ENCODE results near the gene RAP1GAP.

The RAP1GAP gene

DNA sequence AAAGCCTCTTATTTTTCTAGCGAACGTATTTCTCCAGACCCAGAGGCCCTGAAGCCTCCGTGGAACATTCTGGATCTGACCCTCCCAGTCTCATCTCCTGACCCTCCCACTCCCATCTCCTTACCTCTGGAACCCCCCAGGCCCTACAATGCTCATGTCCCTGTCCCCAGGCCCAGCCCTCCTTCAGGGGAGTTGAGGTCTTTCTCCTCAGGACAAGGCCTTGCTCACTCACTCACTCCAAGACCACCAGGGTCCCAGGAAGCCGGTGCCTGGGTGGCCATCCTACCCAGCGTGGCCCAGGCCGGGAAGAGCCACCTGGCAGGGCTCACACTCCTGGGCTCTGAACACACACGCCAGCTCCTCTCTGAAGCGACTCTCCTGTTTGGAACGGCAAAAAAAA lies 91.2 kb downstream of the RAP1GAP start:
- peaks cover 0 to 5% of the 10 kb centered on the region in 2 donors for H3K4me1 ChIP-seq (ENCODE audit: control insufficient read depth in 2 of 2, insufficient read depth in 2 of 2, low read length in 2 of 2)
- H3K4me3 ChIP-seq (ENCODE audit: low read length in 2 of 2) = no peak overlapping the region
- H3K9ac ChIP-seq (ENCODE audit: low read depth in 1 of 2, low read length in 2 of 2) = no peak overlapping the region
- no peaks in the 10 kb centered on the region for H3K27me3 ChIP-seq (ENCODE audit: control insufficient read depth in 2 of 2, insufficient read depth in 2 of 2, low read length in 2 of 2)
- no peak overlapping the region for H3K27ac ChIP-seq (ENCODE audit: low read depth in 2 of 2, low read length in 2 of 2)
- H3K36me3 ChIP-seq (ENCODE audit: control insufficient read depth in 2 of 2, insufficient read depth in 2 of 2, low read length in 2 of 2) = no peaks in the 10 kb centered on the region
- H3K9me3 ChIP-seq (ENCODE audit: control insufficient read depth in 2 of 2, low read length in 2 of 2) = no peaks in the 10 kb centered on the region

DNA sequence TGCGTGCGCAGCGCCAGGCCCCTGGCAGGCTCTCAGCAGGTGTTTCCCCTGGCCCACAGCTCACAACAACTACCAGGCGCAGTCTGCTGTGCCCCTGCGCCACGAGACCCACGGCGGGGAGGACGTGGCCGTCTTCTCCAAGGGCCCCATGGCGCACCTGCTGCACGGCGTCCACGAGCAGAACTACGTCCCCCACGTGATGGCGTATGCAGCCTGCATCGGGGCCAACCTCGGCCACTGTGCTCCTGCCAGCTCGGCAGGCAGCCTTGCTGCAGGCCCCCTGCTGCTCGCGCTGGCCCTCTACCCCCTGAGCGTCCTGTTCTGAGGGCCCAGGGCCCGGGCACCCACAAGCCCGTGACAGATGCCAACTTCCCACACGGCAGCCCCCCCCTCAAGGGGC lies 91.8 kb downstream of the RAP1GAP start:
- no peaks in the 10 kb centered on the region for H3K9me3 ChIP-seq (ENCODE audit: control insufficient read depth in 2 of 2, low read length in 2 of 2)
- no peak overlapping the region for H3K27ac ChIP-seq (ENCODE audit: low read depth in 2 of 2, low read length in 2 of 2)
- peaks cover 0 to 5% of the 10 kb centered on the region in 2 donors for H3K4me1 ChIP-seq (ENCODE audit: control insufficient read depth in 2 of 2, insufficient read depth in 2 of 2, low read length in 2 of 2)
- no peak overlapping the region for H3K9ac ChIP-seq (ENCODE audit: low read depth in 1 of 2, low read length in 2 of 2)
- H3K27me3 ChIP-seq (ENCODE audit: control insufficient read depth in 2 of 2, insufficient read depth in 2 of 2, low read length in 2 of 2) = no peaks in the 10 kb centered on the region
- no peak overlapping the region for H3K4me3 ChIP-seq (ENCODE audit: low read length in 2 of 2)
- H3K36me3 ChIP-seq (ENCODE audit: control insufficient read depth in 2 of 2, insufficient read depth in 2 of 2, low read length in 2 of 2) = no peaks in the 10 kb centered on the region

- no peak overlapping the region for H3K27ac ChIP-seq (ENCODE audit: low read depth in 2 of 2, low read length in 2 of 2)
- no peaks in the 10 kb centered on the region for H3K9me3 ChIP-seq (ENCODE audit: control insufficient read depth in 2 of 2, low read length in 2 of 2)
- no peak overlapping the region for H3K9ac ChIP-seq (ENCODE audit: low read depth in 1 of 2, low read length in 2 of 2)
- H3K36me3 ChIP-seq (ENCODE audit: control insufficient read depth in 2 of 2, insufficient read depth in 2 of 2, low read length in 2 of 2) = no peaks in the 10 kb centered on the region
- H3K4me3 ChIP-seq (ENCODE audit: low read length in 2 of 2) = no peak overlapping the region
- H3K27me3 ChIP-seq (ENCODE audit: control insufficient read depth in 2 of 2, insufficient read depth in 2 of 2, low read length in 2 of 2) = no peaks in the 10 kb centered on the region
- H3K4me1 ChIP-seq (ENCODE audit: control insufficient read depth in 2 of 2, insufficient read depth in 2 of 2, low read length in 2 of 2) = peaks cover 0 to 5% of the 10 kb centered on the region in 2 donors
Observed at GRCh38 chr1:21576798-21577187, 92.4 kb downstream of the RAP1GAP start.

GRCh38 chr1:21576031-21576797 lies 92.9 kb downstream of the RAP1GAP start:
- Histone ChIP-seq H3K9ac (ENCODE audit: low read depth in 1 of 2, low read length in 2 of 2) (no peak overlapping the region), H3K27me3 (ENCODE audit: control insufficient read depth in 2 of 2, insufficient read depth in 2 of 2, low read length in 2 of 2) (no peaks in the 10 kb centered on the region), H3K9me3 (ENCODE audit: control insufficient read depth in 2 of 2, low read length in 2 of 2) (no peaks in the 10 kb centered on the region)

DNA sequence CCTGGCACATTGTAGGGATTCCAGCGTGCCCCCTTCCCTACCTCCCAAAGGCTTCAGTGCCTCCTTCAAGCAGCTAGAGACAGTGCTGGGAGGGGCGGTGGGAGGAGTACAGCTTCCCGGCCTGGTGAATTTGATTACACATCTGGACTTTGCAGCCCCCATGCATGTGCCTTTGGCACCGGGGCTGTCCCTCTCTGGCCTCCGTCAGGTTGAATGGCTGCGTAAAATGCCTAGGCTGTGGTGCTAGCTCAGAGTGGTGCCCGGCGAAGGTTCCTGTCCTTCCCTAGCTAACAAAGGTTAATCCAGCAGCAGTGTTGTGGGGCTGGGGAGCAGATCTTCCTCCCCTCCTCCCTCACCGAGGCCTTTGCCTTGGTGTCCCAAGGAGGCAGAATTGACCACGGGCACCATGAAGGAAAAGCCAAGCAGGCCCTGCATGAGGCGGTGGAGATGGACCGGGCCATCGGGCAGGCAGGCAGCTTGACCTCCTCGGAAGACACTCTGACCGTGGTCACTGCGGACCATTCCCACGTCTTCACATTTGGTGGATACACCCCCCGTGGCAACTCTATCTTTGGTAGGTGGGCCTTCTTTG lies 93.7 kb downstream of the RAP1GAP start:
- no peak overlapping the region for H3K9ac ChIP-seq (ENCODE audit: low read depth in 1 of 2, low read length in 2 of 2)
- H3K4me3 ChIP-seq (ENCODE audit: low read length in 2 of 2) = no peak overlapping the region

More at GRCh38 chr1:21576031-21576797, 92.9 kb downstream of the RAP1GAP start:
- peaks cover 0 to 5% of the 10 kb centered on the region in 2 donors for H3K4me1 ChIP-seq (ENCODE audit: control insufficient read depth in 2 of 2, insufficient read depth in 2 of 2, low read length in 2 of 2)
- no peak overlapping the region for H3K4me3 ChIP-seq (ENCODE audit: low read length in 2 of 2)
- H3K36me3 ChIP-seq (ENCODE audit: control insufficient read depth in 2 of 2, insufficient read depth in 2 of 2, low read length in 2 of 2) = no peaks in the 10 kb centered on the region
- no peak overlapping the region for H3K27ac ChIP-seq (ENCODE audit: low read depth in 2 of 2, low read length in 2 of 2)

DNA sequence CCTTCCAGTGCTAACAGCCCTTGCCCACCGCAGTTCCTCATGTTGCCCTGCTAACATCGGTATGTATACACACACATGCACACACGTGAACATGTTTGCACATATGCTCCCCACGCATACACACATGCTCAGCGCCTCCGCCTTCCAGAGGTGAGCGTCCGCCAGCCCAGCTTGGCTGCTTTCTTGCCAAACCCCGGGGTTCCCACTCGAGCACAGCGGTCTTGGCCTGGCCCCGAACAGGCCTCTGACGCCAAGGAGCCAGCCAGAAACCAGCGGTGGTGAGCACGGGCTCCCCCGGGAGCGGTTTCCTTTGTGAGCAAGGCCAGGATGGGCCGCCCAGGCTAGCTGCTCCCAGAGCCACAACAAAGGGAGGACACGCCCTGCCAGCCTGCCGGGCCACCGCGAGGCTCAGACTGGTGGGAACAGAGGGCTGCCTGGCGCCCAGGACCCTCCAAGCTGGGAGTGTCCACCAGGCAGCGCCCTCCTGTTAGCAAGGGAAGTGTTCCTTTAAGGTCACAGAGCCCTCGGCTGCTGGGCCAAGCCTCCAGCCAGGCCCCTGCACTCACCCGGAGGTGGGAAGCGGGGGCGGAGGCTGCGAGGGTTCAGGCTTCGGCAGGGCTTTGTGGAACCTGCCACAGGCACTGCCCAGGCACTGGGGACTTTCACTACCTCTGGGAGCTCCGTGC lies 94.5 kb downstream of the RAP1GAP start:
- H3K27me3 ChIP-seq (ENCODE audit: control insufficient read depth in 2 of 2, insufficient read depth in 2 of 2, low read length in 2 of 2) = no peaks in the 10 kb centered on the region
- H3K27ac ChIP-seq (ENCODE audit: low read depth in 2 of 2, low read length in 2 of 2) = no peak overlapping the region
- peaks cover 0 to 5% of the 10 kb centered on the region in 2 donors for H3K4me1 ChIP-seq (ENCODE audit: control insufficient read depth in 2 of 2, insufficient read depth in 2 of 2, low read length in 2 of 2)
- no peaks in the 10 kb centered on the region for H3K36me3 ChIP-seq (ENCODE audit: control insufficient read depth in 2 of 2, insufficient read depth in 2 of 2, low read length in 2 of 2)
- no peaks in the 10 kb centered on the region for H3K9me3 ChIP-seq (ENCODE audit: control insufficient read depth in 2 of 2, low read length in 2 of 2)
- no peak overlapping the region for H3K4me3 ChIP-seq (ENCODE audit: low read length in 2 of 2)
- no peak overlapping the region for H3K9ac ChIP-seq (ENCODE audit: low read depth in 1 of 2, low read length in 2 of 2)

More for the DNA sequence above, 93.7 kb downstream of the RAP1GAP start:
- Histone ChIP-seq H3K27me3 (ENCODE audit: control insufficient read depth in 2 of 2, insufficient read depth in 2 of 2, low read length in 2 of 2) (no peaks in the 10 kb centered on the region), H3K9me3 (ENCODE audit: control insufficient read depth in 2 of 2, low read length in 2 of 2) (no peaks in the 10 kb centered on the region), H3K27ac (ENCODE audit: low read depth in 2 of 2, low read length in 2 of 2) (no peak overlapping the region), H3K4me1 (ENCODE audit: control insufficient read depth in 2 of 2, insufficient read depth in 2 of 2, low read length in 2 of 2) (peaks cover 0 to 5% of the 10 kb centered on the region in 2 donors), H3K36me3 (ENCODE audit: control insufficient read depth in 2 of 2, insufficient read depth in 2 of 2, low read length in 2 of 2) (no peaks in the 10 kb centered on the region)

GRCh38 chr1:21573971-21574465 lies 95.1 kb downstream of the RAP1GAP start:
- no peak overlapping the region for H3K27ac ChIP-seq (ENCODE audit: low read depth in 2 of 2, low read length in 2 of 2)
- no peak overlapping the region for H3K9ac ChIP-seq (ENCODE audit: low read depth in 1 of 2, low read length in 2 of 2)

DNA sequence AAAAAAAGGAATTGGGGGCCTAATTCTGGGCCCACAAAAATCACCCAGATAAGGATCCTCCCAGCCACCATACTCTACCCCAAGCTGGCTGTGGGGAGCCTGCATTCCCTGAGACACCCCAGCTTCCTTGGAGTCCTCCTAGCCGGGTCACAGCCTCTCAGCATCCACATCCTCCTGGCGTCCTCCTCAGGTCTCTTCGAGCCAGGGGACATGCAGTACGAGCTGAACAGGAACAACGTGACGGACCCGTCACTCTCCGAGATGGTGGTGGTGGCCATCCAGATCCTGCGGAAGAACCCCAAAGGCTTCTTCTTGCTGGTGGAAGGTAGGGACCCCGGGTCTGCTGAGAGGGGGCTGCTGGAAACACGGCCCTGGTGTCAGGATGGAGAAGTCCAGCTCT lies 95.7 kb downstream of the RAP1GAP start:
- H3K27ac ChIP-seq (ENCODE audit: low read depth in 2 of 2, low read length in 2 of 2) = no peak overlapping the region
- no peak overlapping the region for H3K4me3 ChIP-seq (ENCODE audit: low read length in 2 of 2)
- H3K9me3 ChIP-seq (ENCODE audit: control insufficient read depth in 2 of 2, low read length in 2 of 2) = no peaks in the 10 kb centered on the region
- no peaks in the 10 kb centered on the region for H3K36me3 ChIP-seq (ENCODE audit: control insufficient read depth in 2 of 2, insufficient read depth in 2 of 2, low read length in 2 of 2)
- no peak overlapping the region for H3K9ac ChIP-seq (ENCODE audit: low read depth in 1 of 2, low read length in 2 of 2)
- H3K27me3 ChIP-seq (ENCODE audit: control insufficient read depth in 2 of 2, insufficient read depth in 2 of 2, low read length in 2 of 2) = no peaks in the 10 kb centered on the region
- H3K4me1 ChIP-seq (ENCODE audit: control insufficient read depth in 2 of 2, insufficient read depth in 2 of 2, low read length in 2 of 2) = peaks cover 0 to 5% of the 10 kb centered on the region in 2 donors

More at GRCh38 chr1:21573971-21574465, 95.1 kb downstream of the RAP1GAP start:
- Histone ChIP-seq H3K4me1 (ENCODE audit: control insufficient read depth in 2 of 2, insufficient read depth in 2 of 2, low read length in 2 of 2) (peaks cover 0 to 5% of the 10 kb centered on the region in 2 donors), H3K36me3 (ENCODE audit: control insufficient read depth in 2 of 2, insufficient read depth in 2 of 2, low read length in 2 of 2) (no peaks in the 10 kb centered on the region), H3K27me3 (ENCODE audit: control insufficient read depth in 2 of 2, insufficient read depth in 2 of 2, low read length in 2 of 2) (no peaks in the 10 kb centered on the region), H3K4me3 (ENCODE audit: low read length in 2 of 2) (no peak overlapping the region), H3K9me3 (ENCODE audit: control insufficient read depth in 2 of 2, low read length in 2 of 2) (no peaks in the 10 kb centered on the region)

GRCh38 chr1:21572735-21573277 lies 96.4 kb downstream of the RAP1GAP start:
- H3K4me1 ChIP-seq (ENCODE audit: control insufficient read depth in 2 of 2, insufficient read depth in 2 of 2, low read length in 2 of 2) = peaks cover 0 to 5% of the 10 kb centered on the region in 2 donors
- no peak overlapping the region for H3K4me3 ChIP-seq (ENCODE audit: low read length in 2 of 2)
- no peak overlapping the region for H3K27ac ChIP-seq (ENCODE audit: low read depth in 2 of 2, low read length in 2 of 2)
- no peaks in the 10 kb centered on the region for H3K36me3 ChIP-seq (ENCODE audit: control insufficient read depth in 2 of 2, insufficient read depth in 2 of 2, low read length in 2 of 2)
- no peak overlapping the region for H3K9ac ChIP-seq (ENCODE audit: low read depth in 1 of 2, low read length in 2 of 2)
- no peaks in the 10 kb centered on the region for H3K27me3 ChIP-seq (ENCODE audit: control insufficient read depth in 2 of 2, insufficient read depth in 2 of 2, low read length in 2 of 2)
- no peaks in the 10 kb centered on the region for H3K9me3 ChIP-seq (ENCODE audit: control insufficient read depth in 2 of 2, low read length in 2 of 2)

DNA sequence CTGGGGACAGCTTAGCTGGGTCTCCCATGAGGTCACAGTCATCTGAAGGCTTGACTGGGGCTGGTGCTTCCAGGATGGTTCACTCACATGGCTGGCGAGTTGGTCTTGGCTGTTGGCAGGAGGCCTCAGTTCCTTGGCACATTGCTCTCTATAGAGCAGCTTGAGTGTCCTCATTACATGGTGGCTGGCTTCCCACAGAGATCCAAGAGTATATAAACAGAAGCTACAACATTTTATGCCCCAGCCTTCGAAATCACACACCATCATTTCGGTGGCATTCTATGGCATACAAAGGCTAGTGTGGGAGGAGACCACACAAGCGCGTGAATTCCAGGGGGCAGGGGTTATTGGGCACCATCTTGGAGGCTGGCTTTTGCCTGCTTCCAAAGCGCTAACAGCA lies 96.9 kb downstream of the RAP1GAP start:
- Histone ChIP-seq H3K27ac (ENCODE audit: low read depth in 2 of 2, low read length in 2 of 2) (no peak overlapping the region), H3K4me1 (ENCODE audit: control insufficient read depth in 2 of 2, insufficient read depth in 2 of 2, low read length in 2 of 2) (peaks cover 0 to 5% of the 10 kb centered on the region in 2 donors), H3K9ac (ENCODE audit: low read depth in 1 of 2, low read length in 2 of 2) (no peak overlapping the region), H3K36me3 (ENCODE audit: control insufficient read depth in 2 of 2, insufficient read depth in 2 of 2, low read length in 2 of 2) (no peaks in the 10 kb centered on the region), H3K27me3 (ENCODE audit: control insufficient read depth in 2 of 2, insufficient read depth in 2 of 2, low read length in 2 of 2) (no peaks in the 10 kb centered on the region), H3K4me3 (ENCODE audit: low read length in 2 of 2) (no peak overlapping the region), H3K9me3 (ENCODE audit: control insufficient read depth in 2 of 2, low read length in 2 of 2) (no peaks in the 10 kb centered on the region)

All from mucosa of rectum (tissue), 2 donors.